Aorta (tissue), 5 donors: ENCODE data around the gene EDNRA. TPM values are rescaled to one million over a fixed set of nuclear protein-coding genes. Genes with fewer than 3 reads are reported as not detected.

ENCODE experiments used
- ATAC-seq: fragments of 200-7000 bp; cut with Tn5 transposase; one replicate; pipeline ENCODE4 v1.9.1; 2022; ENCODE audit warnings: moderate library complexity; ENCODE audit not compliant: low FRiP score
- DNase-seq, 2 donors: peaks; one replicate each; pipeline ENCODE4 v3.0.0-alpha.2; 2020
- H3K27ac ChIP-seq, 2 donors: one replicate each; pipeline ENCODE4 v1.5.1; 2013; ENCODE audit warnings: low read length in 2 of 2, mild to moderate bottlenecking in 2 of 2, moderate library complexity in 2 of 2, control low read depth in 1 of 2, inconsistent platforms in 1 of 2, low read depth in 1 of 2
- H3K27me3 ChIP-seq, 2 donors: one replicate each; pipeline ENCODE4 v1.6.1; 2013; ENCODE audit warnings: control low read depth in 1 of 2, low read length in 1 of 2, mild to moderate bottlenecking in 1 of 2, moderate library complexity in 1 of 2; ENCODE audit not compliant: insufficient read depth in 2 of 2, control insufficient read depth in 1 of 2
- H3K36me3 ChIP-seq, 2 donors: one replicate each; pipeline ENCODE4 v1.6.1; 2013; ENCODE audit warnings: control low read depth in 1 of 2, low read length in 1 of 2, mild to moderate bottlenecking in 1 of 2; ENCODE audit not compliant: insufficient read depth in 2 of 2, control insufficient read depth in 1 of 2
- H3K4me1 ChIP-seq, 2 donors: one replicate each; pipeline ENCODE4 v1.6.1; 2013; ENCODE audit warnings: low read length in 2 of 2, control low read depth in 1 of 2, mild to moderate bottlenecking in 1 of 2, moderate library complexity in 1 of 2; ENCODE audit not compliant: insufficient read depth in 2 of 2, control insufficient read depth in 1 of 2
- H3K4me3 ChIP-seq, 2 donors: one replicate each; pipeline ENCODE4 v1.5.1; 2013; ENCODE audit warnings: low read length in 2 of 2, control low read depth in 1 of 2, mild to moderate bottlenecking in 1 of 2
- H3K9me3 ChIP-seq: one replicate; pipeline ENCODE4 v1.6.1; 2013; ENCODE audit warnings: mild to moderate bottlenecking, low read length; ENCODE audit not compliant: control insufficient read depth
- WGBS, 2 donors: extraction: QIAGEN DNeasy Blood & Tissue Kit; methylation state at CpG; one replicate each; pipeline ENCODE4 v1.1.7; 2013; 5-methylcytosine and 5-hydroxymethylcytosine counted together
- intact Hi-C, 2 donors: fragments of 100-400 bp; cut with DNase I; formaldehyde crosslinking; loops; one replicate each; pipeline versions ENCODE4 v1.14.2 to v1.15.0; 2022
- polyA plus RNA-seq, 2 donors: library from polyadenylated mRNA; stranded (reverse); fragments of 200-250 nt; gene quantifications; one replicate each; pipeline ENCODE4 v1.2.3, GENCODE V29; 2013
- total RNA-seq, 2 donors: library from RNA; stranded (reverse); fragmentation: NEBNext Ultra II Directional; extraction: Animal tissue kit (Norgen Biotek cat#: 25700); gene quantifications; one replicate each; pipeline ENCODE4 v1.2.1, GENCODE V29; 2021
- donor health status: healthy with polysubstance abuse.
- donor health status: Bipolar disorder and iron deficiency.
- donor health status: DM: no; HTN: no; CAD: no.
- donor health status: DM: no; HTN: no; CAD: no.
- donor health status: DM: yes; HTN: yes; CAD: no.

The EDNRA gene
- total and polyA plus RNA-seq, 4 donors, result 2.1 to 28.0 (median 14.5) TPM

DNA sequence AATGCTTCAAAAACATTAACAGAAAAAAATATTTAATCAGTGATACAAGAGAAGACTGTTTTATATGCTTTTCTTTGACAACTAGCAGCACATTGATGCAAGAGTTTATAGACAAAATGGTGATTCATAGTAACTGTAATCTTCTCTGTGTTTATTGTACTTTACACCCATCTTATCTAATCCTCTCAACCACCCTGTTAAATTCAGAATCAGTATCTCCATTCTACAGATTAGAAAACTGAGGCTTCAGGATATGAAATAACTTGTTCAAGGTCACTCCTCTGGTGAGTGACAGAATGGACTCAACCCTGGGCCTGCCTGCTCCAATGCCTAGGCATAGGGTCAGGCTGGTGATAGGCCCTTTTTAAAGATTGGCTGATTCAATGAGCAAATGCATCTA is 110.2 kb downstream of the EDNRA start:
- H3K9me3 ChIP-seq, result no peaks in the 10 kb centered on the region
- H3K27me3 ChIP-seq, result no peaks in the 10 kb centered on the region
- no peak for ATAC-seq
- H3K36me3 ChIP-seq, result no peaks in the 10 kb centered on the region
- H3K4me1 ChIP-seq, result no peaks in the 10 kb centered on the region
- intact Hi-C loops, result loop anchor here (2.0 to 5.0 kb wide), 4 partner anchors 430 to 574 kb away; no protein-coding TSS in a partner anchor
- DNase-seq, result no peak
- H3K4me3 ChIP-seq, result no peak overlapping the region
- H3K27ac ChIP-seq, result no peak overlapping the region

- Histone ChIP-seq H3K36me3 (no peaks in the 10 kb centered on the region), H3K4me1 (peaks cover 2 to 3% of the 10 kb centered on the region in 2 donors), H3K27ac (no peak overlapping the region), H3K27me3 (no peaks in the 10 kb centered on the region), H3K9me3 (no peaks in the 10 kb centered on the region), H3K4me3 (no peak overlapping the region)
- intact Hi-C loops, result loop anchor here (5.0 kb wide), 3 partner anchors 482 to 577 kb away; no protein-coding TSS in a partner anchor
- WGBS, 2 donors, result 53 to 54% methylated on average over 5 of the region's 5 CpGs
- DNase-seq (no peak), ATAC-seq (no peak)
These were observed 113.2 kb downstream of the EDNRA start for GRCh38 chr4:147594107-147594506.

Other genes starting within 250 kb of the EDNRA start
- gene TMEM184C, start 136.3 kb downstream of the EDNRA start, total RNA-seq, result 10 to 100 TPM; 23.1 to 23.5 TPM
- gene TMEM184C, start 136.3 kb downstream of the EDNRA start, polyA plus RNA-seq, result 10 to 100 TPM; 10.6 to 15.6 TPM
- gene PRMT9, start 203.1 kb downstream of the EDNRA start, total RNA-seq, result 1 to 10 TPM; 8.5 to 9.9 TPM
- 1 to 10 TPM; 3.4 to 7.9 TPM for gene PRMT9, start 203.1 kb downstream of the EDNRA start, polyA plus RNA-seq